Testis (tissue), 3 donors: Measurements from ENCODE around the gene UNC5CL. TPM values are rescaled to one million over a fixed set of nuclear protein-coding genes. Genes with fewer than 3 reads are reported as not detected.

Experiments used
- DNase-seq: peaks from one replicate; pipeline ENCODE4 v3.0.0-alpha.2; 2019
- H3K27ac ChIP-seq, 2 donors: fragments of 200-600 bp; sonication (generic); one replicate each; pipeline ENCODE4 v1.5.1; 2019
- H3K27me3 ChIP-seq: fragments of 200-600 bp; sonication (generic); one replicate; pipeline ENCODE4 v1.5.1; 2019
- H3K36me3 ChIP-seq: fragments of 200-600 bp; sonication (generic); one replicate; pipeline ENCODE4 v1.5.1; 2017; ENCODE audit warnings: low read depth; ENCODE audit errors: missing control alignments
- H3K4me1 ChIP-seq: fragments of 200-600 bp; sonication (generic); one replicate; pipeline ENCODE4 v1.5.1; 2019
- H3K4me3 ChIP-seq, 2 donors: fragments of 200-600 bp; sonication (generic); one replicate each; pipeline ENCODE4 v1.5.1; 2017 to 2019
- H3K9me3 ChIP-seq: fragments of 200-600 bp; sonication (generic); one replicate; pipeline ENCODE4 v1.5.1; 2017
- CTCF ChIP-seq, 3 experiments: fragments of 450-650 bp in 2 of 3; fragments of 200-600 bp in 1 of 3; sonication (generic) in 1 of 3; IDR thresholded peaks; one replicate each; pipeline ENCODE4 v1.5.1; 2016 to 2019; ENCODE audit warnings: antibody characterized with exemption in 3 of 3, mild to moderate bottlenecking in 2 of 3, moderate library complexity in 1 of 3
- POLR2A ChIP-seq: fragments of 450-650 bp; IDR thresholded peaks from one replicate; pipeline ENCODE4 v1.6.1; 2017; ENCODE audit warnings: antibody characterized with exemption, mild to moderate bottlenecking, moderate library complexity
- WGBS, 2 donors: methylation state at CpG; one replicate each; pipeline ENCODE4 v1.1.5; 2018; 5-methylcytosine and 5-hydroxymethylcytosine counted together
- intact Hi-C: fragments of 100-400 bp; cut with DNase I; formaldehyde crosslinking; loops from one replicate; pipeline ENCODE4 v1.15.1; 2023; ENCODE audit warnings: low total_unique reads
- polyA plus RNA-seq: library from polyadenylated mRNA; stranded (reverse); fragments of 350-450 nt; fragmentation: Illumina TruSeq; extraction: RNeasy Lipid Tissue Mini Kit (QIAGEN cat#74804); gene quantifications from one replicate; pipeline ENCODE4 v1.2.3, GENCODE V29; 2014; ENCODE audit warnings: low read depth, low replicate concordance; ENCODE audit not compliant: insufficient read depth
- total RNA-seq, 2 donors: library from RNA; depleted of rRNA; stranded (reverse); fragments of >200 nt; gene quantifications; one replicate each; pipeline ENCODE4 v1.2.3, GENCODE V29; 2016

Gene UNC5CL
- total and polyA plus RNA-seq, 3 donors from 2014 or later: 2.0 to 3.2 (median 3.1) TPM

- Histone ChIP-seq H3K9me3 (no peaks in the 10 kb centered on the region), H3K4me3 (no peak overlapping the region), H3K4me1 (no peaks in the 10 kb centered on the region), H3K36me3 (no peaks in the 10 kb centered on the region), H3K27me3 (no peaks in the 10 kb centered on the region), H3K27ac (no peak overlapping the region)
- DNase-seq: no peak
- no peak for TF ChIP-seq POLR2A
- TF ChIP-seq CTCF (IDR thresholded peaks at IDR 0.05): no peak
- WGBS, 2 donors: 93 to 97% methylated on average over 3 of the region's 3 CpGs
- intact Hi-C loops: no loop called here
Observed at GRCh38 chr6:41043151-41043550, 4.1 kb upstream of the UNC5CL start.

- Histone ChIP-seq H3K4me3 (no peak within 1 kb of the TSS), H3K4me1 (no peaks in the 10 kb centered on the region), H3K27ac (no peak within 1 kb of the TSS), H3K9me3 (no peaks in the 10 kb centered on the region), H3K27me3 (no peaks in the 10 kb centered on the region), H3K36me3 (no peaks in the 10 kb centered on the region)
- intact Hi-C loops: no loop called here
- 94% methylated on average over 10 of the region's 10 CpGs for WGBS, 2 donors
- no peak for DNase-seq
- no peak for TF ChIP-seq CTCF (IDR thresholded peaks at IDR 0.05)
- TF ChIP-seq POLR2A: no peak
Observed at GRCh38 chr6:41042226-41043055, 3.4 kb upstream of the UNC5CL start, which contains the start of gene TSPO2. TSPO2 (plus strand) TSS chr6:41042467; CDS start chr6:41042986, 519 bp downstream.

GRCh38 chr6:41040940-41041536 is 2.0 kb upstream of the UNC5CL start:
- WGBS, 2 donors: 89 to 100% methylated on average over 1 of the region's 1 CpG
- Histone ChIP-seq H3K27me3 (no peaks in the 10 kb centered on the region), H3K36me3 (no peaks in the 10 kb centered on the region), H3K27ac (no peak overlapping the region), H3K9me3 (no peaks in the 10 kb centered on the region), H3K4me3 (no peak overlapping the region), H3K4me1 (no peaks in the 10 kb centered on the region)
- DNase-seq: no peak
- no peak for TF ChIP-seq POLR2A
- no peak for TF ChIP-seq CTCF (IDR thresholded peaks at IDR 0.05)
- intact Hi-C loops: no loop called here

- no peaks in the 10 kb centered on the region for H3K27me3 ChIP-seq
- H3K4me1 ChIP-seq: no peaks in the 10 kb centered on the region
- intact Hi-C loops: no loop called here
- H3K4me3 ChIP-seq: no peak overlapping the region
- TF ChIP-seq POLR2A (no peak), CTCF (IDR thresholded peaks at IDR 0.05) (no peak)
- no peaks in the 10 kb centered on the region for H3K36me3 ChIP-seq
- DNase-seq: no peak
- no peak overlapping the region for H3K27ac ChIP-seq
- 82 to 91% methylated on average over 6 of the region's 6 CpGs for WGBS, 2 donors
- no peaks in the 10 kb centered on the region for H3K9me3 ChIP-seq
Observed at GRCh38 chr6:41040101-41040939, 1.3 kb upstream of the UNC5CL start.
